Brain microvascular endothelial cell (primary cell): ENCODE data around the gene PNKP.

ENCODE experiments used
- DNase-seq: peaks from one replicate; pipeline ENCODE4 v3.0.0-alpha.2; 2020
- H3K27ac ChIP-seq: fragments of 250-450 bp; sonication (Bioruptor Pico); 2 replicates; pipeline ENCODE4 v1.5.1; 2020; ENCODE audit warnings: mild to moderate bottlenecking, moderate library complexity
- H3K27me3 ChIP-seq: fragments of 250-450 bp; sonication (Bioruptor Pico); replicated peaks from 2 replicates; pipeline ENCODE4 v1.5.1; 2020; ENCODE audit warnings: mild to moderate bottlenecking
- H3K36me3 ChIP-seq: fragments of 250-450 bp; sonication (Bioruptor Pico); replicated peaks from 2 replicates; pipeline ENCODE4 v1.5.1; 2020; ENCODE audit warnings: mild to moderate bottlenecking
- H3K4me3 ChIP-seq: 2 replicates; pipeline ENCODE4 v1.5.1; 2011; ENCODE audit warnings: low read depth, mild to moderate bottlenecking, control low read depth, low read length, moderate library complexity
- CTCF ChIP-seq: IDR thresholded peaks from 2 replicates; pipeline ENCODE4 v1.5.1; 2011; ENCODE audit warnings: low read depth, mild to moderate bottlenecking, moderate library complexity, low read length, control low read depth, inconsistent platforms; ENCODE audit errors: missing control alignments
- in situ Hi-C: cut with HindIII; loops from 2 replicates; pipeline ENCODE4 v1.10.0; 2017; ENCODE audit warnings: low sequenced_read_pairs, low pct_ligation_motif_present

The PNKP gene

GRCh38 chr19:49866933-49867782 lies at the start of gene PNKP:
Gene PNKP (minus strand): TSS chr19:49867576. CDS start chr19:49867204, 372 bp downstream.
- H3K27ac ChIP-seq: peak within 1 kb of the TSS; percentile 73
- peaks cover 24% of the 10 kb centered on the region for H3K36me3 ChIP-seq
- H3K27me3 ChIP-seq: no peaks in the 10 kb centered on the region
- TF ChIP-seq CTCF: no peak
- peak; percentile 78 for DNase-seq
- in situ Hi-C loops: no loop called here
- H3K4me3 ChIP-seq: peak within 1 kb of the TSS; percentile 80

- DNase-seq: no peak
- H3K4me3 ChIP-seq: no peak overlapping the region
- in situ Hi-C loops: no loop called here
- H3K27ac ChIP-seq: no peak overlapping the region
- peak; percentile 35 for TF ChIP-seq CTCF
- H3K36me3 ChIP-seq: peaks cover 40% of the 10 kb centered on the region
- no peaks in the 10 kb centered on the region for H3K27me3 ChIP-seq
Measured at GRCh38 chr19:49915271-49915670, 47.9 kb upstream of the PNKP start.

- Histone ChIP-seq H3K4me3 (no peak overlapping the region), H3K27me3 (no peaks in the 10 kb centered on the region), H3K36me3 (peaks cover 41% of the 10 kb centered on the region), H3K27ac (no peak overlapping the region)
- no peak for DNase-seq
- in situ Hi-C loops: no loop called here
- no peak for TF ChIP-seq CTCF
Measured at GRCh38 chr19:49913720-49914119, 46.3 kb upstream of the PNKP start.

- H3K36me3 ChIP-seq: peaks cover 43% of the 10 kb centered on the region
- H3K27ac ChIP-seq: no peak overlapping the region
- in situ Hi-C loops: no loop called here
- H3K4me3 ChIP-seq: no peak overlapping the region
- TF ChIP-seq CTCF: peak; percentile 20
- H3K27me3 ChIP-seq: no peaks in the 10 kb centered on the region
- no peak for DNase-seq
Measured at GRCh38 chr19:49912965-49913685, 45.7 kb upstream of the PNKP start.

- in situ Hi-C loops: no loop called here
- DNase-seq: no peak
- Histone ChIP-seq H3K4me3 (no peak overlapping the region), H3K27ac (no peak overlapping the region), H3K36me3 (peaks cover 41% of the 10 kb centered on the region), H3K27me3 (no peaks in the 10 kb centered on the region)
- TF ChIP-seq CTCF: no peak
Measured at GRCh38 chr19:49911381-49912145, 44.2 kb upstream of the PNKP start.
